ENCODE results near the gene FOXN1. TPM values are rescaled to one million over a fixed set of nuclear protein-coding genes. Genes with fewer than 3 reads are reported as not detected.

FOXN1 gene
- total and polyA plus RNA-seq, 2 of the 13 experiments (the other 11 are each of a cell fraction or from before 2014, with no cell fraction given) = 0.01 TPM; not detected in 1

- no peak for TF ChIP-seq AFF4 (CRISPR knock-in tag; IDR thresholded peaks at IDR 0.05)
- no peak for TF ChIP-seq ZNF577 (CRISPR knock-in tag; IDR thresholded peaks at IDR 0.05; ENCODE audit: borderline replicate concordance, low read depth)
- TF ChIP-seq GABPA (IDR thresholded peaks at IDR 0.05; ENCODE audit: low read depth, low read length) = peak; percentile 70
- peak; percentile 82 for TF ChIP-seq GABPA (CRISPR knock-in tag; IDR thresholded peaks at IDR 0.05; ENCODE audit: low read depth)
- no peak for TF ChIP-seq ZNF276 (CRISPR knock-in tag; IDR thresholded peaks at IDR 0.05; ENCODE audit: low read depth)
- TF ChIP-seq TOE1 (CRISPR knock-in tag; IDR thresholded peaks at IDR 0.05) = no peak
- 0 out of 2 replicates have a peak, but pooled peaks have one; percentile 27 for TF ChIP-seq ZNF788 (CRISPR knock-in tag; IDR thresholded peaks at IDR 0.05; ENCODE audit: borderline replicate concordance)
- no peak for TF ChIP-seq SMC3 (IDR thresholded peaks at IDR 0.05; ENCODE audit: low read length)
- no peak for TF ChIP-seq ZNF770 (CRISPR knock-in tag; IDR thresholded peaks at IDR 0.05)
- TF ChIP-seq POLR2G (IDR thresholded peaks at IDR 0.05; ENCODE audit: low read depth, low read length) = peak; percentile 75
- TF ChIP-seq TEF (CRISPR knock-in tag; IDR thresholded peaks at IDR 0.05) = 0 out of 2 replicates have a peak, but pooled peaks have one; percentile 7
- TF ChIP-seq ONECUT2 (CRISPR knock-in tag; IDR thresholded peaks at IDR 0.05) = no peak
- TF ChIP-seq GZF1 (CRISPR knock-in tag; IDR thresholded peaks at IDR 0.05) = no peak
- TF ChIP-seq PCBP1 (IDR thresholded peaks at IDR 0.05; ENCODE audit: borderline replicate concordance, low read depth, low read length) = 0 out of 2 replicates have a peak, but pooled peaks have one; percentile 14
These were observed 65.4 kb downstream of the FOXN1 start, which contains the start of gene PIGS (continued) for GRCh38 chr17:28571361-28572122.

All from HepG2 (cell line).